Endothelial cell of umbilical vein (primary cell): Measurements from ENCODE around the gene SENP7. TPM values are rescaled to one million over a fixed set of nuclear protein-coding genes. Genes with fewer than 3 reads are reported as not detected.

Experiments used
- BruUV-seq: library from RNA; stranded (reverse); fragments of 400-500 nt; replicated peaks from 2 replicates; lab custom pipeline; 2021; lab: Mats Ljungman, UMichigan
- CTCF ChIA-PET: fragments of 300-600, 350-600 bp; sonication (Branson Sonifier 250); formaldehyde crosslinking; loops from one replicate; lab custom pipeline; 2021; ENCODE audit warnings: antibody characterized with exemption, inconsistent platforms; lab: Charles Lee
- POLR2A ChIA-PET: fragments of 300-600, 350-600 bp; sonication (Branson Sonifier 250); formaldehyde crosslinking; loops from one replicate; lab custom pipeline; 2021; ENCODE audit warnings: antibody characterized with exemption, inconsistent platforms; lab: Charles Lee
- DNase-seq: peaks from one replicate; pipeline ENCODE4 v3.0.0-alpha.2; 2011; ENCODE audit warnings: low read depth, low spot score
- FAIRE-seq: peaks from 2 replicates; lab custom pipeline; 2011; peaks lifted over from hg19 to GRCh38; lab: Jason Lieb, UNC
- H2AFZ ChIP-seq: 2 replicates; pipeline ENCODE4 v1.6.0; 2012; ENCODE audit warnings: low read depth, low read length, control low read depth, inconsistent platforms
- H3K27ac ChIP-seq: 2 replicates; pipeline ENCODE4 v1.5.1; 2011; ENCODE audit warnings: low read depth, mild to moderate bottlenecking, control low read depth, low read length, moderate library complexity; ENCODE audit not compliant: insufficient read depth
- H3K27me3 ChIP-seq, 2 experiments: 2 replicates each; pipeline versions ENCODE4 v1.6.0 to v1.6.1; 2011; ENCODE audit warnings: low read length in 2 of 2, mixed read lengths in 1 of 2; ENCODE audit not compliant: control insufficient read depth in 2 of 2, insufficient read depth in 2 of 2
- H3K36me3 ChIP-seq, 2 experiments: 2 replicates in 1 of 2; 3 replicates in 1 of 2; pipeline ENCODE4 v1.5.1; 2011; ENCODE audit warnings: low read length in 2 of 2, mild to moderate bottlenecking in 1 of 2, moderate library complexity in 1 of 2; ENCODE audit not compliant: control insufficient read depth in 2 of 2, insufficient read depth in 2 of 2; ENCODE audit errors: extremely low read depth in 1 of 2
- H3K4me1 ChIP-seq: 3 replicates; pipeline ENCODE4 v1.5.1; 2011; ENCODE audit warnings: mild to moderate bottlenecking, low read length; ENCODE audit not compliant: control insufficient read depth, insufficient read depth; ENCODE audit errors: extremely low read depth
- H3K4me2 ChIP-seq: 2 replicates; pipeline ENCODE4 v1.6.1; 2011; ENCODE audit warnings: low read length, control low read depth, mixed read lengths; ENCODE audit not compliant: insufficient read depth
- H3K4me3 ChIP-seq, 3 experiments: fragments of 200-600 bp in 1 of 3; sonication (generic), shearing (Covaris generic) in 1 of 3; replicated peaks in 1 of 3; 2 replicates each; pipeline ENCODE4 v1.5.1; 2011 to 2016; ENCODE audit warnings: control low read depth in 3 of 3, low read length in 3 of 3, mild to moderate bottlenecking in 2 of 3, inconsistent platforms in 1 of 3, low read depth in 1 of 3, moderate library complexity in 1 of 3; ENCODE audit not compliant: insufficient read depth in 1 of 3
- H3K79me2 ChIP-seq: 2 replicates; pipeline ENCODE4 v1.6.0; 2012; ENCODE audit warnings: low read length, inconsistent platforms; ENCODE audit not compliant: control insufficient read depth, insufficient read depth
- H3K9ac ChIP-seq: replicated peaks from 2 replicates; pipeline ENCODE3; 2011; ENCODE audit warnings: low read length, control low read depth; ENCODE audit not compliant: insufficient read depth; ENCODE audit errors: extremely low read depth
- H3K9me1 ChIP-seq: replicated peaks from 3 replicates; pipeline ENCODE4 v1.6.0; 2011; ENCODE audit warnings: mild to moderate bottlenecking, low read length; ENCODE audit not compliant: control insufficient read depth, insufficient read depth; ENCODE audit errors: extremely low read depth
- H3K9me3 ChIP-seq: replicated peaks from 2 replicates; pipeline ENCODE4 v1.5.1; 2012; ENCODE audit warnings: low read length, inconsistent platforms; ENCODE audit not compliant: control insufficient read depth, insufficient read depth
- H4K20me1 ChIP-seq: replicated peaks from 2 replicates; pipeline ENCODE3; 2011; ENCODE audit warnings: mild to moderate bottlenecking, low read length; ENCODE audit not compliant: control insufficient read depth, insufficient read depth; ENCODE audit errors: extremely low read depth
- CTCF ChIP-seq, 2 donors: IDR thresholded peaks; 1 replicate in 1 of 2; 2 replicates in 1 of 2; pipeline ENCODE4 v1.5.1; 2011; ENCODE audit warnings: low read length in 2 of 2, mild to moderate bottlenecking in 2 of 2, moderate library complexity in 2 of 2, control low read depth in 1 of 2, inconsistent platforms in 1 of 2, low read depth in 1 of 2; ENCODE audit not compliant: insufficient read depth in 1 of 2; ENCODE audit errors: extremely low read depth in 1 of 2
- GATA2 ChIP-seq: IDR thresholded peaks from 2 replicates; pipeline ENCODE4 v1.7.0; 2011; ENCODE audit warnings: low read depth, mild to moderate bottlenecking, moderate library complexity, mixed read lengths, low read length; ENCODE audit not compliant: insufficient read length, insufficient read depth
- JUN ChIP-seq: IDR thresholded peaks from 2 replicates; pipeline ENCODE4 v1.6.1; 2011; ENCODE audit warnings: borderline replicate concordance, low read depth; ENCODE audit not compliant: insufficient read length, insufficient read depth
- MAX ChIP-seq: IDR thresholded peaks from 2 replicates; pipeline ENCODE4 v1.6.1; 2011; ENCODE audit not compliant: insufficient read depth, insufficient read length
- MYC ChIP-seq: IDR thresholded peaks from one replicate; pipeline ENCODE4 v1.6.1; 2011; ENCODE audit warnings: mild to moderate bottlenecking, low read depth, low read length
- POLR2A ChIP-seq: IDR thresholded peaks from 2 replicates; pipeline ENCODE4 v1.6.1; 2012; ENCODE audit warnings: low read depth, mild to moderate bottlenecking, control low read depth, low read length
- dilution Hi-C: fragments of 300-500 bp; cut with MboI; formaldehyde crosslinking; loops from one replicate; pipeline ENCODE4 v1.15.0; 2019; ENCODE audit warnings: low sequenced_read_pairs; ENCODE audit not compliant: extremely low pct_ligation_motif_present
- intact Hi-C: fragments of 100-400 bp; cut with micrococcal nuclease; formaldehyde crosslinking; loops from one replicate; pipeline ENCODE4 v1.10.0; 2022
- polyA plus RNA-seq, 4 experiments: library from polyadenylated mRNA; depleted of rRNA in 3 of 4; stranded (reverse) in 3 of 4; unstranded in 1 of 4; fragments of >200 nt; gene quantifications; 2 replicates each; pipeline versions ENCODE4 v1.2.1 to v1.2.3, GENCODE V29; 2011 to 2012; ENCODE audit warnings: missing spikeins in 1 of 4
- total RNA-seq: library from RNA; stranded (reverse); gene quantifications from 2 replicates; pipeline ENCODE4 v1.2.3, GENCODE V29; 2021

The SENP7 gene
- total and polyA plus RNA-seq, 2 donors (not counting 3 experiments of a cell fraction or from before 2014, with no cell fraction given), result 5.1 to 18.7 TPM

- BruUV-seq, result no TSS peak
- H3K79me2 ChIP-seq, result peaks cover 6% of the 10 kb centered on the region
- no peak for FAIRE-seq
- H3K4me3 ChIP-seq, result no peak overlapping the region
- no peaks in the 10 kb centered on the region for H3K4me1 ChIP-seq
- H3K9me1 ChIP-seq, result no peaks in the 10 kb centered on the region
- no peaks in the 10 kb centered on the region for H3K27me3 ChIP-seq
- no peak overlapping the region for H3K27ac ChIP-seq
- H2AFZ ChIP-seq, result no peak overlapping the region
- dilution Hi-C loops (no loop called here), intact Hi-C loops (no loop called here)
- no peak for TF ChIP-seq POLR2A
- no peak for TF ChIP-seq MAX
- no peak for TF ChIP-seq MYC
- no peak for TF ChIP-seq JUN
- no peak for TF ChIP-seq GATA2
- no peak for TF ChIP-seq CTCF (IDR thresholded peaks at IDR 0.05; ENCODE audit: extremely low read depth in 1 of 2, insufficient read depth in 1 of 2, low read depth in 1 of 2, low read length in 2 of 2)
- ChIA-PET CTCF (no interaction called here), POLR2A (no interaction called here)
- DNase-seq, result no peak
- no peaks in the 10 kb centered on the region for H3K36me3 ChIP-seq
- no peaks in the 10 kb centered on the region for H3K9me3 ChIP-seq
- H4K20me1 ChIP-seq, result no peaks in the 10 kb centered on the region
- H3K4me2 ChIP-seq, result no peak overlapping the region
- H3K9ac ChIP-seq, result no peak overlapping the region
These were observed 79.4 kb downstream of the SENP7 start for GRCh38 chr3:101433652-101434051.
